Activated gamma-delta T cell treated with Interleukin-2 at 50 U/mL for 16 hours (primary cell): ENCODE data around the gene SGK2.
"Not testable (repeated sequence)": the region's sequence is repeated elsewhere in the genome, so short reads cannot be mapped to it uniquely, and the experiment has no call there.

Experiments
- DNase-seq: peaks from one replicate; pipeline ENCODE4 v3.0.0-alpha.2; 2020

SGK2 gene

GRCh38 chr20:43564455-43564854 is 5.6 kb downstream of the SGK2 start:
- no peak for DNase-seq

DNA sequence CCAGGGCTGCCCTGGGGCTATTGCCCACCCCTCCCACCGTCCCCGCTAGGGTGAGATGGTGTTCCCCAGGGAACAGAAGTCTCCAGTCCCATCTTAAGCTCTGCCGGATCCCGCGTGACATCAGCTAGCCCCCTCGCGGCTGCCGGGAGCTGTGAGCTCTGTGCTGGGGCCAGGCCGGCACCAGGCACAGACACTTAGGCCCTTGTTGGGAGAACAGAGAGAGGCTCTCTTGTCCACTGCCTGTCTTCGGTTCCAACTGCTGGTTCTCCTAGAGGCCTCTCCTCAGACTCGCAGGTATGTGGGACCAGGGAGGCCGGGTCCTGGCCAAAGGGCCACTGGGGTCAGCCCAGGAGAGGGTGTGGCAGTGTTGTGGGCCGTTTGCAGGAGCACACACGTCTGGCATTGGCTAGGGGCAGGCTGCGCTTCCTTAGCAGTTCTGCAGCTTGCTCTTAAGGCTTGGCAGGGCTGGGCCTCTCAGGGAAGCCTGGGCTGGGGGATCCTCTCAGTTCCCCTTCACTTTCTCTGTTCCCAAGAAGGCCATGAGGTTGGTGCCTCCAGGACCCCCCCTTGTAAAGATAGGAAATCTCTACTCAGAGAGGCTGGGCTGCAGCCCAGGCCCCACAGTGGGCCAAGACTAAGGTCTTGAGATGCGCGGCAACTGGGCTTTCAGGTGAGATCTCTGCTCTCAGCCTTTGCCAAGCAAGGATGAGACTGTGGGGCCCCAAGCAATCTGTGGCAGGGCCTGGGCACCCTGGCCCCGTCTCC is 6.3 kb downstream of the SGK2 start:
- no peak for DNase-seq

DNA sequence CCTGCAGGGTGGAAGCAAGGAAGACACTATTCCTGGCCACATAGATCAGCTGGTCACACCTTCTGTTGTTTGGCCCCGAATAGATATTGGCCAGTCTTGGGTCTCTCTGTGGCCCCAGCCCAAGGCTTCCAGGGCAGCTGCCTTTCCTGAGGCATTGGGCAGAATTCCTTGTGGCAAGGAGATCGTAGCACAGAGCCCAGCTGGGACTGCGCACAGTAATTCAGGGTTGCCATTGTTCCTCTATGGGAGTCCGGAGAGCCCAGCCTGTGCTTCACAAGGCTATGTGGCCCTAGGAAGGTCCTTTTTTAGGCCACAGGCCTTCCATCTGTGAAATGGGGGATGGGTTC is 6.9 kb downstream of the SGK2 start:
- no peak for DNase-seq

GRCh38 chr20:43567477-43567876 is 8.7 kb downstream of the SGK2 start:
- DNase-seq: no peak

GRCh38 chr20:43568706-43569105 is 9.9 kb downstream of the SGK2 start:
- no peak for DNase-seq

- DNase-seq: no peak
Measured at GRCh38 chr20:43569282-43569681, 10.5 kb downstream of the SGK2 start.

GRCh38 chr20:43570496-43570895 is 11.7 kb downstream of the SGK2 start:
- DNase-seq: no peak

GRCh38 chr20:43571310-43571709 is 12.5 kb downstream of the SGK2 start:
- no peak for DNase-seq

DNA sequence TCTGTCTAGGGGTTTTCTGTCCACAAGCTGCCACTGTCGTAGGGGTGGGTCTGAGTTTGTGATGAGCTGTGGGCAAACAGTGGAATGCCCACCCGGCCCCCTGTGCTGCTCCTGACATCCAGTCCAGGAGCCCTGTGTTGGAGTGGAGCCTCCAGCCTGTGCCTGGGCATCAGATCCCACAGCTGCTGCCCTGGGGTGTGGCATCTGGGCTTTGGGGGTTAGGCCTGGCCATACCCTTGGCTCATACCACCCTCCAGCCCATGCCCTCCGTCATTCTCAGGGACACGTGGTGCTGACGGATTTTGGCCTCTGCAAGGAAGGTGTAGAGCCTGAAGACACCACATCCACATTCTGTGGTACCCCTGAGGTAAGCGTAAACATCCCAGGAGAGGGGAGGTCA is 12.9 kb downstream of the SGK2 start:
- no peak for DNase-seq

DNA sequence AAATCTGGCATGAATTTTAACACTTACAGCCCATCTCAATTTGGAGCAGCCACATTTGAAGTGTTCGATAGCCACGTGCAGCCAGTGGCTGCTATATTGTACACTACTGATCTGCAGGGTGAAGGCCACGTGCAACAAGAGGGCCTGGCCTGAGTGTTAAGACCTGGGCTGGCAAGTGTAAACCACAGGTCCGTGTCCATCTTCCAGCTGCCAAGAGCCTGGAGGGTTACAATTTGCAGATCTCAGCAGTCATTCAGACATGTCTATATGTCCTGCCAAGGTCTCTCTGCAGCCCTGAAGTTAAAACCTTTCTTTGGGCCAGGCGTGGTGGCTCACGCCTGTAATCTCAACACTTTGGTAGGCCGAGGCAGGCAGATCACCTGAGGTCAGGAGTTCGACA is 14.1 kb downstream of the SGK2 start:
- no peak for DNase-seq

GRCh38 chr20:43576108-43576507 is 17.3 kb downstream of the SGK2 start:
- no peak for DNase-seq

- no peak for DNase-seq
Measured at GRCh38 chr20:43579861-43580793, 21.3 kb downstream of the SGK2 start.

DNA sequence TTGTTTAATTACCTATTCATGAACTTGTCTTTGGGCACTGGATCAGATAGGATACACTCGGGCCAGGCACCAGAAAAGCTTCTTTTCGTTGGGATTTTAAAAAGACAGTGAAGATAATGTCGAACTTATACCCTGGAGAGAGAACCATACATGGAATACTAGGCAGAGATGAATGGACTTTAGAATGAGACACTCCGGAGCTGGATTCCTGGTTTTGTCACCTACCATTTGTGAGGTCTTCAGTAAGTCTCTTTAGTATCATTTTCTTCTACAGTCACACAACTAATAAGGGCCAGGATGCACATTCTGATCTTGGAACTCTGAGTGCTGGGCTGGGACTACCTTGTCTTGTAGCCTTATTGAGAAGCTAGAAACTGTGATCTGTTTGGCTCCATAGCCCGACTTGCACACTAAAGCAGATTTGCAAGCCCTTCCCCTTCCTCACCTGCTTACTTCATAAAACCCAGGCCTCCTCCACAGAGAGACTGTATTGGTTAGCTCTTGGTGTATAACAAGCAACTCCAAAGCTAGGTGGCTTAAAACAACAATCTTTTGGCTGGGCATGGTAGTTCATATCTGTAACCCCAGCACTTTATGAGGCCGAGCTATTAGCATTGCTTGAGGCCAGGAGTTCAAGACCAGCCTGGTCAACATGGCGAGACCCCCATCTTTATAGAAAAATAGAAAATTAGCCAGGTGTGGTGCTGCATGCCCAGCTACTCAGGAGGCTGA is 24.5 kb downstream of the SGK2 start:
- no peak for DNase-seq

DNA sequence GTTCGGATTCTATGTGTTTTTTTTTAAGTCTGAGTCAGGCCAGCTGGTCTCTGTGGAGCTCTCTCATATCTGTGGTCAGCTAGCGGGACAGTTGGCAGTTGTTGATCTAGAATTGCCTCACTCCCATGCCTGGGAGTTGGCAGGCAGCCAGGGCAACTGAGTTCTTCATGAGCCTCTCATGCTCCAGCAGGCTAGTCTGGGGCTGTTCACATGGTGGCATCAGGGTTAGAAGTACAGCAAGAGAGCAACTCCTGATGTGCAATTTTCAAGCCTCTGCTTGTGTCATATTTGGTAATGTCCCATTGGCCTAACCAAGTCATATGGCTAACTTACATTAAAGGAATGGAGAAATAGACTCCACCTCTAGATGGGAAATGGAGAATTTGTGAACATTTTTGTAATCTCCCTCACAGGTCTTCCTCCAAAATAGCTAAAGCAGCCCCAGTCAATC is 25.2 kb downstream of the SGK2 start:
- no peak for DNase-seq

GRCh38 chr20:43584448-43585136 is 25.8 kb downstream of the SGK2 start:
- DNase-seq: no peak

DNA sequence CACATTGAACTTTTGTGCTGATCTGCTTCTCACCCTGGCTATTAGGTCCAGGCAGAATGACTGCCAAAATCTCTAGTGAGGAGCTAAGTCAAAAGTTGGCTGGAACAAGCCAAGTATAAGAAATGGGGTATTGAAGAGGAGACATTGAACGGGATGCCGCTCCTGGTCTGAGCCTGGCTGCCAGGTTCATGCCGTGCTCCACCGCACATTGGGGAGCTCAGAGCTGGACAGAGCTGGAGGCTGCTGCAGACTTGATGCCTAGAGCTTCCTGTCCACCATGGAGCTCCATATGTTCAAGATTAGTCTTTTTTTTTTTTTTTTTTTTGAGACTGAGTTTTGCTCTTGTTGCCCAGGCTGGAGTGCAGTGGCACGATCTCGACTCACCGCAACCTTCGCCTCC is 27.8 kb downstream of the SGK2 start:
- no peak for DNase-seq

GRCh38 chr20:43588526-43588925 is 29.7 kb downstream of the SGK2 start:
- not testable (repeated sequence) for DNase-seq

- DNase-seq: no peak
Measured at GRCh38 chr20:43590036-43590391, 31.2 kb downstream of the SGK2 start.

GRCh38 chr20:43590392-43591303 is 31.8 kb downstream of the SGK2 start, which contains the start of gene IFT52:
IFT52 (plus strand) TSS chr20:43590937; CDS start chr20:43594699, 3,762 bp downstream.
- DNase-seq: peak; percentile 81

GRCh38 chr20:43601960-43602359 is 43.1 kb downstream of the SGK2 start:
- not testable (repeated sequence) for DNase-seq

DNA sequence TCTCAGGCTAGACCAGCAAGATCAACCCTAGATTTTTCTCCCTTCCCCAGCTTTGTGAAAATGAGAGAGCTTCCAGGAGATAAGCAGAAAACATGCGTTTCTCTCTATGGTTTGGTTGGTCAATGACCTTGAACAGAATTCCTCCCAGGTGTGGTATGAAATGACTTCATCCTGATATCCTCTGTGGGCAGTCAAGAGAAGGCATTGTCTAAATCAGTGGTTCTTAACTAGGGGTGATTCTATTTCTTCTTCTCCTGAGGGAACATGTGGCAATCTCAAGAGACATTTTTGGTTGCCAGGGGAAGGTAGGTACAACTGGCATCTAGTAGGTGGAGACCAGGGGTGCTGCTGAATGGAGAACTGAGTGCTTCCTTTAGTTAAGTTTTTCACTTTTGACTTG is 44.3 kb downstream of the SGK2 start:
- no peak for DNase-seq

GRCh38 chr20:43605715-43606114 is 46.9 kb downstream of the SGK2 start:
- no peak for DNase-seq
